K562 (cell line): ENCODE measurements around the gene MKNK2. TPM values are rescaled to one million over a fixed set of nuclear protein-coding genes. Genes with fewer than 3 reads are reported as not detected.
A peak's percentile ranks its signal among the peaks of the same experiment; 100 is the strongest.

ENCODE experiments used
- ATF7 ChIP-seq: fragments of 450-650 bp; IDR thresholded peaks from 2 replicates; pipeline ENCODE4 v1.7.1; 2014; ENCODE audit warnings: mild to moderate bottlenecking, moderate library complexity
- CXXC5 ChIP-seq: fragments of 250-450 bp; sonication (Bioruptor Pico); IDR thresholded peaks from 2 replicates; pipeline ENCODE4 v1.8.0; 2022; ENCODE audit warnings: inconsistent platforms, mild to moderate bottlenecking, moderate library complexity
- GABPA ChIP-seq: fragments of 200-800 bp; sonication (Bioruptor generic); conservative IDR thresholded peaks from 2 replicates; pipeline ENCODE4 v1.6.1; 2016; ENCODE audit warnings: low read depth, missing genetic modification characterization, missing compliant biosample characterization
- HNRNPL ChIP-seq: fragments of 200-400 bp; formaldehyde crosslinking; IDR thresholded peaks from 2 replicates; pipeline ENCODE4 v1.6.1; 2017; ENCODE audit warnings: low read depth, mild to moderate bottlenecking, low read length
- JUNB ChIP-seq: fragments of 450-650 bp; formaldehyde crosslinking; conservative IDR thresholded peaks from 2 replicates; pipeline ENCODE4 v1.4.0; 2020; ENCODE audit warnings: mild to moderate bottlenecking
- MAZ ChIP-seq, 2 experiments: fragments of 450-650 bp in 1 of 2; sonication (generic) in 1 of 2; formaldehyde crosslinking; IDR thresholded peaks in 1 of 2; conservative IDR thresholded peaks in 1 of 2; 2 replicates each; pipeline versions ENCODE4 v1.4.0 to v1.5.0; 2020; ENCODE audit warnings: mild to moderate bottlenecking in 1 of 2, missing genetic modification reagents in 1 of 2
- NFIC ChIP-seq: fragments of 450-650 bp; IDR thresholded peaks from 2 replicates; pipeline ENCODE4 v1.6.1; 2017; ENCODE audit warnings: mild to moderate bottlenecking, inconsistent platforms
- NFRKB ChIP-seq: fragments of 450-650 bp; IDR thresholded peaks from 2 replicates; pipeline ENCODE4 v1.6.1; 2016; ENCODE audit warnings: low read depth
- NFXL1 ChIP-seq: fragments of 450-650 bp; formaldehyde crosslinking; IDR thresholded peaks from 2 replicates; pipeline ENCODE4 v1.4.0; 2021; ENCODE audit warnings: mild to moderate bottlenecking
- NONO ChIP-seq, 2 experiments: fragments of 200-400 bp in 1 of 2; fragments of 450-650 bp in 1 of 2; formaldehyde crosslinking in 1 of 2; IDR thresholded peaks; 2 replicates each; pipeline ENCODE4 v1.6.1; 2017; ENCODE audit warnings: low read depth in 2 of 2, mild to moderate bottlenecking in 2 of 2, moderate library complexity in 2 of 2, low read length in 1 of 2
- POLR2AphosphoS5 ChIP-seq: IDR thresholded peaks from 2 replicates; pipeline ENCODE4 v1.6.1; 2011; ENCODE audit warnings: mild to moderate bottlenecking, low read depth, low read length, moderate library complexity; ENCODE audit not compliant: control insufficient read depth, insufficient read depth
- RBM15 ChIP-seq: fragments of 200-400 bp; formaldehyde crosslinking; IDR thresholded peaks from 2 replicates; pipeline ENCODE4 v1.6.1; 2018; ENCODE audit warnings: mild to moderate bottlenecking, low read length, moderate library complexity; ENCODE audit not compliant: insufficient read depth
- SAFB ChIP-seq: fragments of 200-400 bp; formaldehyde crosslinking; IDR thresholded peaks from 2 replicates; pipeline ENCODE4 v1.6.1; 2017; ENCODE audit warnings: low read depth, low read length, borderline replicate concordance
- ZNF134 ChIP-seq: fragments of 250-450 bp; sonication (Bioruptor Pico); conservative IDR thresholded peaks from 2 replicates; pipeline ENCODE4 v1.4.0; 2020
- ZNF212 ChIP-seq: fragments of 450-650 bp; formaldehyde crosslinking; IDR thresholded peaks from 2 replicates; pipeline ENCODE4 v1.4.0; 2020; ENCODE audit warnings: mild to moderate bottlenecking
- ZNF224 ChIP-seq: sonication (generic); formaldehyde crosslinking; IDR thresholded peaks from 2 replicates; pipeline ENCODE4 v1.8.0; 2022; ENCODE audit warnings: mild to moderate bottlenecking, missing genetic modification reagents
- ZNF316 ChIP-seq: fragments of 450-650 bp; IDR thresholded peaks from 2 replicates; pipeline ENCODE4 v1.6.1; 2016
- ZNF347 ChIP-seq: fragments of 450-650 bp; formaldehyde crosslinking; IDR thresholded peaks from 2 replicates; pipeline ENCODE4 v1.4.0; 2020; ENCODE audit warnings: low read depth, mild to moderate bottlenecking, moderate library complexity
- polyA plus RNA-seq, 8 experiments: library from polyadenylated mRNA; depleted of rRNA in 4 of 8; stranded (reverse) in 5 of 8; unstranded in 3 of 8; fragments of >200 nt; fragmentation: Nextera tagmentation in 2 of 8; fragmentation: Illumina TruSeq in 1 of 8; extraction: Ambion mirVana in 2 of 8; extraction: Trizol in 1 of 8; gene quantifications; 2 replicates each; pipeline versions ENCODE4 v1.2.1 to v1.2.3, GENCODE V29; 2011 to 2014; ENCODE audit warnings: inconsistent platforms in 1 of 8, missing spikeins in 1 of 8
- total RNA-seq, 7 experiments: library from RNA; depleted of rRNA in 6 of 7; stranded (reverse); fragments of >200 nt in 6 of 7; fragmentation: Illumina TruSeq in 2 of 7; extraction: Trizol in 2 of 7; gene quantifications; 2 replicates each; pipeline versions ENCODE4 v1.2.1 to v1.2.3, GENCODE V29; 2011 to 2021; ENCODE audit warnings: low replicate concordance in 1 of 7
- TF ChIP-seq, protein P1 (sequence below): sonication (generic); formaldehyde crosslinking; IDR thresholded peaks from 2 replicates; pipeline ENCODE4 v1.9.0; 2022; ENCODE audit warnings: mild to moderate bottlenecking, missing genetic modification reagents
- TF ChIP-seq, protein P2 (sequence below): fragments of 250-450 bp; sonication (Bioruptor Pico); IDR thresholded peaks from 2 replicates; pipeline ENCODE4 v1.8.0; 2022; ENCODE audit warnings: moderate library complexity, mild to moderate bottlenecking, inconsistent platforms

Gene MKNK2
- total and polyA plus RNA-seq, 9 of the 15 experiments (the other 6 are each of a cell fraction or from before 2014, with no cell fraction given) = 5.1 to 191 (median 51.9) TPM

DNA sequence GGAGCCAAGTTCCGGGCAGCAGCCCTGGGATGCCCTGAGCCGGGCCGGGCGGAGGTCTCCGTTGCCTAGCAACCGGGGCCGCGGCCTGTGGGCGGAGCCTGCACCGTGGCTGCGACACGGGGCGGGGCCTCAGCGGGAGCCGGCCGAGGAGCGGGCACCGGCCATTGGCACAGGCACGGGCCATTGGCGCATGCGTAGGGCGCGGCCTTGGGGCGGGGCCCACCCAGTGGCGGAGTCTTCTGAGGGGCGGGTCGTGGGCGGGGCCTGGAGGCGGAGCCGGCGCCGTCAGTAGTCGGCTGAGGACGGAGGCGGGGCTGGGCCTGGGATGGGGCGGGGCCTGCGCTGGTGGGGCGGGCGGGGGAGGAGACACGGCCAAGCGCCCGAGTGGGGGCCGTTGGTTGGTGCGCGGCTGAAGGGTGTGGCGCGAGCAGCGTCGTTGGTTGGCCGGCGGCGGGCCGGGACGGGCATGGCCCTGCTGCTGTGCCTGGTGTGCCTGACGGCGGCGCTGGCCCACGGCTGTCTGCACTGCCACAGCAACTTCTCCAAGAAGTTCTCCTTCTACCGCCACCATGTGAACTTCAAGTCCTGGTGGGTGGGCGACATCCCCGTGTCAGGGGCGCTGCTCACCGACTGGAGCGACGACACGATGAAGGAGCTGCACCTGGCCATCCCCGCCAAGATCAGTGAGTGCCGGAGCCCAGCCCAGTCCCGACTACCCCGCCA lies 45.6 kb upstream of the MKNK2 start, which contains the start of gene IZUMO4 (continued):
- TF ChIP-seq RBM15 (no peak), MAZ (CRISPR knock-in tag; conservative IDR thresholded peaks at IDR 0.05 in 1 of 2, IDR thresholded peaks at IDR 0.05 in 1 of 2) (peak in 1 of 2 experiments; percentile 62), HNRNPL (peak; percentile 24; the same call in 1 of the 2 replicates), ZNF134 (CRISPR knock-in tag) (no peak), JUNB (CRISPR knock-in tag) (no peak), NFRKB (no peak), POLR2AphosphoS5 (no peak), NFXL1 (CRISPR knock-in tag) (no peak), CXXC5 (0 out of 2 replicates have a peak, but pooled peaks have one; percentile 7), SAFB (no peak), ATF7 (0 out of 2 replicates have a peak, but pooled peaks have one; percentile 54), GABPA (tag) (no peak), ZNF212 (CRISPR knock-in tag) (no peak), ZNF316 (no peak), ZNF347 (CRISPR knock-in tag) (no peak), NFIC (no peak), ZNF224 (CRISPR knock-in tag) (no peak), NONO (IDR thresholded peaks at IDR 0.05; ENCODE audit: low read depth in 2 of 2, low read length in 1 of 2) (no peak)
- TF ChIP-seq, protein P1, sequence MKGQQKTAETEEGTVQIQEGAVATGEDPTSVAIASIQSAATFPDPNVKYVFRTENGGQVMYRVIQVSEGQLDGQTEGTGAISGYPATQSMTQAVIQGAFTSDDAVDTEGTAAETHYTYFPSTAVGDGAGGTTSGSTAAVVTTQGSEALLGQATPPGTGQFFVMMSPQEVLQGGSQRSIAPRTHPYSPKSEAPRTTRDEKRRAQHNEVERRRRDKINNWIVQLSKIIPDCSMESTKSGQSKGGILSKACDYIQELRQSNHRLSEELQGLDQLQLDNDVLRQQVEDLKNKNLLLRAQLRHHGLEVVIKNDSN (CRISPR knock-in tag) = 0 out of 2 replicates have a peak, but pooled peaks have one; percentile 20
- TF ChIP-seq, protein P2, sequence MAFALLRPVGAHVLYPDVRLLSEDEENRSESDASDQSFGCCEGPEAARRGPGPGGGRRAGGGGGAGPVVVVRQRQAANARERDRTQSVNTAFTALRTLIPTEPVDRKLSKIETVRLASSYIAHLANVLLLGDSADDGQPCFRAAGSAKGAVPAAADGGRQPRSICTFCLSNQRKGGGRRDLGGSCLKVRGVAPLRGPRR = no peak
